Fibroblast of the conjunctiva (primary cell): ENCODE data around the gene DENND5B.
A peak's percentile ranks its signal among the peaks of the same experiment; 100 is the strongest.
"Not testable (repeated sequence)": the region's sequence is repeated elsewhere in the genome, so short reads cannot be mapped to it uniquely, and the experiment has no call there.

Experiments used
- DNase-seq: peaks from one replicate; pipeline ENCODE4 v3.0.0-alpha.2; 2010; ENCODE audit warnings: low read depth

Gene DENND5B

GRCh38 chr12:31506515-31507306 lies 84.2 kb downstream of the DENND5B start:
- no peak for DNase-seq

DNA sequence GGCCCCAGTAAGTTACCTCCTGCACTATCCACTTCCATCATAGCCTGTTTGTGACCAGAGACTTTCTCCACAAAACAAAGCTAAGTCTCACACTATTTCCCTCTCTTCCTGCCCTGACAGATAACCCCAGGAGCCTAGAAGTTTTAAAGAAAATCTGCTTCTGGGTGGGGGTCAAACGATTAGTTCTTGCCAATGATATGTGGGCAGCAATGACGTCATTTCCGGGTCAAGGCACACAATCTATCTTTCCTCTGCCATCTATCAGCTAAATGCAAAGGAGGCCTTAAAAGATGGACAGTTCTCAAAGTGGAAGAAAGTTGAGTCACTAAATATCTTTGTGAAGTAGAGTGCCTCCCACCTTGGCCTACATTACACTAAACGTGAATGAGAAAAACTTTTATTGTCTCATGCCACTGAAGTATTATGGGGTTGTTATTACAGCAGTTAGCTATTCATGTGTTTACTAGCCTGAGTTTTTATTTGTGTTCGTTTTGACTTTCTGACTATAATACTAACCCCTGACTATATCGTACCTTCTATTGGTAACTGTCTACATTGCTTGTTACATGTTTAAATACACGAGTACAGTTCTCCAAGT lies 86.2 kb downstream of the DENND5B start:
- no peak for DNase-seq

GRCh38 chr12:31501014-31501413 lies 89.9 kb downstream of the DENND5B start:
- not testable (repeated sequence) for DNase-seq

GRCh38 chr12:31499567-31499966 lies 91.4 kb downstream of the DENND5B start:
- no peak for DNase-seq

GRCh38 chr12:31498424-31498823 lies 92.5 kb downstream of the DENND5B start:
- DNase-seq = no peak

DNA sequence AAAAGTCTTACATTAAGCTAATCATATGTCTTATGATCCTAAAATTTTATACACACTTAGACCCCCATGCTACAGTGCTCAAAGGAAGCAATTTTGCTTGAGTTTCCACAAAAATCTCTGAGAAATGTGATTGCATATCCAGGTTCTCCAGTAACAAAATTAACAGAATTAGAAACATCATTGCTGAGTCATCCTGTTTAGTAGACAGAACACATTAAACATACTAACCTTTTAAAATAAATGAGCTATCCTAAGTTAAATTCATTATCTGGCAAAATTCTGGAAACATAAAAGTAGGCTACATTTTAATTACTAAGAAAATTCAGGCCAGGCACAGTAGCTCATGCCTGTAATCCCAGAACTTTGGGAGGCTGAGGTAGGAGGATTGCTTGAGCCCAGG lies 94.7 kb downstream of the DENND5B start:
- no peak for DNase-seq

GRCh38 chr12:31494455-31494854 lies 96.5 kb downstream of the DENND5B start:
- DNase-seq = no peak

GRCh38 chr12:31492599-31493196 lies 98.2 kb downstream of the DENND5B start:
- no peak for DNase-seq

- DNase-seq = peak; percentile 50
Observed at GRCh38 chr12:31491841-31492598, 98.9 kb downstream of the DENND5B start.

DNA sequence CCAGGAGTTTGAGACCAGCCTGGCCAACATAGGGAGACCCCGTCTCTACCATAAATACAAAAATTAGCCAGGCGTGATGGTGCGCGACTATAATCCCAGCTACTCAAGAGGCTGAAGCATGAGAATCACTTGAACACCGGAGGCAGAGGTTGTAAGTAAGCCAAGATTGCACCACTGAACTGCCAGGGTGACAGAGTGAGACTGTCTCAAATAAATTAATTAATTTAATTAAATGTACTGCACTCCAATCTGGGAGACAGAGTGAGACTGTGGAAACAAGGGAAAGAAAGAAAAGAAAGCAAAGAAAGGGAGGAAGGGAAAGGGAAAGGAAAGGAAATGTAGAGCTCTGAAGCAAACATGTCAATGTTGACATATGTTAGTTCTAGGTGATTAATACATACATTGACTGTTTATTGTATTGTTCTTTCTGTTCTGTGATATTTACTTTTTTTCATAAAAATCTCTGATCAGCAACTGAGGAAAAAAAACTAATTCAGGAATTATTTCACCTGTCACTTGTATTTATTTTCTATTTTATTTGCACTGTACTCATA lies 99.6 kb downstream of the DENND5B start:
- no peak for DNase-seq

DNA sequence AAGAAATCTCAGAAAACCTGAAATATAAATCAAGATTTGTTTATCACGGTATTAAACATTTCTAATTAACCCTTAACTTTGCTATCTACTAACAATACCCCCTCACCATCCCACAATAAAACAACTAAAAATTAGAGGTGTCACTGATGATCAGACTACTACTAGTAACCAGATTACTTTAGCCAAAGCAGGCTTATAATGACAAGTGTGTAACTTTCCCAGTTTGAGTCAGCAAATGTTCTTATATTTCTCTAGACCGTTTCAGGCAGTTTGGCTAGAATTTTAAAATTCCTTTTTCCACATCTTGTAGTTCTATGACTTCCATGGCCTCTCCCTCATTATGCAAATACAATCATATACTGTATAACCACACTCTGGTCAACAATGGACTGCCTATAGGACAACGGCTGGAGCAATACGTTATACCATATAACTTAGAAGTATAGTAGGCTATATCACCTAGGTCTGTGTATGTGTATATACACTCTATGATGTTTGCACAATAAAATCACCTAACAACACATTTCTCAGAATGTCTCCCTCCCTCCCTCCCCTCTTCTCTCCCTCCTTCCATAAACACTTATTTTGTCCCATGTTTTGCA lies 102.1 kb downstream of the DENND5B start:
- DNase-seq = no peak

GRCh38 chr12:31485571-31485970 lies 105.4 kb downstream of the DENND5B start:
- no peak for DNase-seq

DNA sequence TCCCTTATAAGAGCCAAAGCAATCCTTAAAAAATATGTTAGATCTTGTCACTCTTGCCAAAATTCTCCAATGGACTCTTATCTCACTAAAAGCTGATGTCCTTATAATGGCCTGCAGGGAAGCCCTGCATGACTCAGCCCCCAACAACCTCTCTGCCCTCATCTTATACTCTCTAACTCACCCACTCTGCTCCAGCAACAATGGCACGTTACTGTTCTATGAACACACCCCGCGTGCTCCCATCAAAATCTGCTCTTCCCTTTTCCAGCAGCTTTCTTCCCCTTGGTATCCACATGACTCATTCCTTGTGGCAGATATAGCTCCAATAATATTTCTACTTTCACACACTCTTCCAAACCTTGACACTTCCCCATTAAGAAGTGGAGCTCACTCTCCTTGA lies 108.1 kb downstream of the DENND5B start:
- no peak for DNase-seq

DNA sequence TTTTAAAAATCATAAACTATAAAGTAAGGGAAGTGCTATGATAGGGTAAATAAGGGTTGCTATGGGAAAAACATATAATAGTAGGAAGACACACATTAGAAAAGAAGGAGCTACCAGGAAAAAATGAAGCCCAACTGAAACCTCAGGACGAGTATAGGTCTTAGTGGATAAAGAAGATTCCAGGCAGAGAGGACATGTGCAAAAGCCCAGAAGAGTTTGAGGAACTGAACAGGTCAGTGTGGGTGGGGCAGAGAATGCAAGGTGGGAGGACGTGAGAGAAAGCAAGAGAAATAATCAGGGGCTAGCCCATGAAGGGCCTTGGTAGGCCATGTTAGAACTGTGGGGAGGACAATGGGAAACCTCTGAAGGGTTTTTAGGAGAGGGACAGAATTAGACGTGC lies 109.5 kb downstream of the DENND5B start:
- DNase-seq = no peak

DNA sequence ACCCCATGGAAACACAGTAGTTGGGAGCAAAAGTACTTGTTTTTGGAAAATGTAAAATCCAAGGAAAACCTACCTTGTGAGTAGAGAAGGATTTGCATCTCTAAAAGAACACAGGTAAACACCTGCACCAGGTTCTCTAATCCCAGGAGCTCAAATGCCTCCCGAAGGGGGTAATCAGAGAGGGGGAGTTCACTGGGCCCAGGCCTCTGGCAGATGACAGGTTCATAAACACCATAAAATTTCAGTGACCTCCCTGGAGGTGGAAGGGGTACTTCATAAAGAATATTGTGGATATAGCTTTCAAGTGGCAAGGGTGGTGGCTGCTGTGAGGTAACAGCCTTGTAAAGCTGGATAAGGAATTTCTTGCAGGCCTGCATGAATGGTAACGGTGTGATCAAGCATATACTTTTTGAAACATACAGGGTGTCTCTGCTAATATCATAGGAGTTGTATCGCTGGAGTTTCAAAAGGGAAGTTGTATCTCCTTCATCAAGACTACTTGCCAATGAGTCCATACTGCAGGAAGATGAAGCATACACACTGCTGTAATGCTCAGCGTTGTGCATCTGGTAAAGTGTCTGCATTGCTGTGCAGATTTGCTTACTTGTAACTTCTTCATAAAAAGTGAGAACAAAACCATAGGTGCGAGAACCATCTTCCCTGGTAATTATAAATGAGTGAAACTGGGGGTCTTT lies 111.3 kb downstream of the DENND5B start:
- DNase-seq = no peak

- no peak for DNase-seq
Observed at GRCh38 chr12:31478898-31479297, 112.0 kb downstream of the DENND5B start.

- DNase-seq = no peak
Observed at GRCh38 chr12:31478425-31478824, 112.5 kb downstream of the DENND5B start.

GRCh38 chr12:31477687-31478086 lies 113.2 kb downstream of the DENND5B start:
- no peak for DNase-seq

DNA sequence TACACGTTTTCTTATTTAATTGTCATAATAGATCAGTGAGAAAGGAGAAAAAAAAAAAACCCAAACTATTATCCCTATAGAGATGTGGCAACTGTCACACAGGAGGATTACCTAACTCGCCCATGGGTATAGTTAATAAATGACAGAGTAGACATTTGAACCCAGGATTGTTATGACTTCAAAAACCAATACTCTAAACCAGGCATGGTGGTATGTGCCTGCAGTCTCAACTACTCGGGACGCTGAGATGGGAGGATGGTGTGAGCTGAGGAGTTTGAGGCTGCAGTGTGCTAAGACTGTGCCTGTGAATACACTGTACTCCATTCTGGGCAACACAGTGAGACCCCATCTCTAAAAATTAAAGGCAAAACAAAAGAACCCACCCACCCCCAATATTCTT lies 114.5 kb downstream of the DENND5B start:
- DNase-seq = no peak

- not testable (repeated sequence) for DNase-seq
Observed at GRCh38 chr12:31475610-31476009, 115.3 kb downstream of the DENND5B start.

DNA sequence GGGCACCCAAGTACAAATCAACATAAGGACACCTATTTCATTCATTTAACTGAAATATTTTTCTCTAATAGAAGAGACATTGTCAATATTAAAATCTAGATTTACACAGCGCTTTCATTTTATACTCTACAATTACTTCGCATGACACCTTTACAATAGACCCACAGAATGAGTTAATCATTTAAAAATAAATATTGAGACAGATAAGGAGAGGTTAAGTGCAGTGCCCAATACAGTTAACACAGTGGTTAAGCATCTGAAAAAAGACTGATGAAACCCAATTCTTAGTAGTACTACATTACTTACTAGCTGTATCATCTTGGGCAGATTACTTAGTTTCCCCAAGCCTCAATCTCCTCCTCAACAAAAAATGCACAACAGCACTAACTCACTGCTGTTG lies 116.2 kb downstream of the DENND5B start:
- DNase-seq = no peak
